Heart right ventricle (tissue), 16 donors: ENCODE results near the gene PRAF2. TPM values are rescaled to one million over a fixed set of nuclear protein-coding genes. Genes with fewer than 3 reads are reported as not detected.

ENCODE experiments used
- ATAC-seq, 8 donors: fragments of 200-7000 bp; cut with Tn5 transposase; one replicate each; pipeline ENCODE4 v1.9.1; 2020; ENCODE audit warnings: mild to moderate bottlenecking in 8 of 8, moderate library complexity in 8 of 8, moderate number of reproducible peaks in 1 of 8
- DNase-seq, 2 donors: peaks; one replicate each; pipeline ENCODE4 v3.0.0-alpha.2; 2020
- H3K27ac ChIP-seq, 10 donors: fragments of 200-600 bp; sonication (generic) in 2 of 10; one replicate each; pipeline versions ENCODE4 v1.5.0 to v1.8.0; 2020 to 2022; ENCODE audit warnings: mild to moderate bottlenecking in 3 of 10
- H3K27me3 ChIP-seq, 7 donors: fragments of 200-600 bp; one replicate each; pipeline ENCODE4 v1.8.0; 2021 to 2022; ENCODE audit warnings: mild to moderate bottlenecking in 2 of 7
- H3K36me3 ChIP-seq, 9 donors: fragments of 200-600 bp; sonication (generic) in 1 of 9; one replicate each; pipeline versions ENCODE4 v1.5.0 to v1.8.0; 2020 to 2022; ENCODE audit warnings: mild to moderate bottlenecking in 2 of 9
- H3K4me1 ChIP-seq, 9 donors: fragments of 200-600 bp; sonication (generic) in 1 of 9; one replicate each; pipeline versions ENCODE4 v1.5.0 to v1.8.0; 2020 to 2022; ENCODE audit warnings: mild to moderate bottlenecking in 4 of 9
- H3K4me3 ChIP-seq, 10 donors: fragments of 200-600 bp; sonication (generic) in 2 of 10; one replicate each; pipeline versions ENCODE4 v1.5.0 to v1.8.0; 2020 to 2022; ENCODE audit warnings: mild to moderate bottlenecking in 7 of 10, moderate library complexity in 2 of 10
- H3K9me3 ChIP-seq, 11 donors: fragments of 200-600 bp in 10 of 11; sonication (generic) in 2 of 11; one replicate each; pipeline versions ENCODE4 v1.5.0 to v1.8.0; 2013 to 2022; ENCODE audit warnings: mild to moderate bottlenecking in 2 of 11, control low read depth in 1 of 11, moderate library complexity in 1 of 11
- WGBS, 2 donors: extraction: QIAGEN DNeasy Blood & Tissue Kit; methylation state at CpG; one replicate each; pipeline ENCODE4 v1.1.7; 2013; ENCODE audit warnings: inconsistent platforms in 1 of 2; 5-methylcytosine and 5-hydroxymethylcytosine counted together
- intact Hi-C, 10 donors: fragments of 100-400 bp; cut with DNase I; formaldehyde crosslinking; loops; one replicate each; pipeline versions ENCODE4 v1.11.1 to v1.14.2; 2022
- polyA plus RNA-seq, 2 donors: library from polyadenylated mRNA; stranded (reverse); fragments of 200-250 nt; gene quantifications; one replicate each; pipeline ENCODE4 v1.2.3, GENCODE V29; 2013
- total RNA-seq, 10 donors: library from RNA; stranded (reverse); fragmentation: NEBNext Ultra II Directional in 3 of 10; extraction: Animal tissue kit (Norgen Biotek cat#: 25700) in 3 of 10; gene quantifications; one replicate each; pipeline versions ENCODE4 v1.2.1 to v1.2.4, GENCODE V29; 2021 to 2023
- TF ChIP-seq, protein P1 (sequence below), 9 donors: fragments of 200-600 bp; sonication (generic) in 2 of 9; IDR thresholded peaks; one replicate each; pipeline versions ENCODE4 v1.5.0 to v1.8.0; 2021 to 2022; ENCODE audit warnings: antibody characterized with exemption in 9 of 9, mild to moderate bottlenecking in 5 of 9, moderate library complexity in 1 of 9
- donor health status: Arrhythmogenic right ventricular cardiomyopathy.
- donor health status: ischemic (EF 13 %, LVEDD 7.1; RV severe dilation, severe dysfunction).
- donor health status: healthy with polysubstance abuse.
- donor health status: DM: no; HTN: yes; CAD: no.
- donor health status: DM: no; HTN: no; CAD: no.
- donor health status: ischemic (EF 25% LVEDD 6.9; RV normal size, moderate dysfunction).
- donor health status: ischemic (EF 25% LVEDD 5.7; RV mildly dilated, moderate dysfunction).
- donor health status: healthy.
- donor health status: DM: yes; HTN: yes; CAD: no.
- donor health status: Ischemic cardiomyopathy.
- donor health status: ischemic (EF 35%, LVEDD 5.7; RV mildly dilated, moderate dysfunction).
- donor health status: nonischemic (EF 11% LVEDD 7.7; RV severe dilation, severe dysfunction).
- donor health status: DM: yes; HTN: yes; CAD: no.
- donor health status: PGD.
- donor health status: ischemic (EF 29% LVEDD 5.4; RV normal size, mild dysfunction).
- donor health status: nonischemic (EF 23%, LVEDD 6.1; RV moderate dilation, normal function).

Gene PRAF2
- total and polyA plus RNA-seq, 12 donors = 5.4 to 26.5 (median 8.7) TPM

DNA sequence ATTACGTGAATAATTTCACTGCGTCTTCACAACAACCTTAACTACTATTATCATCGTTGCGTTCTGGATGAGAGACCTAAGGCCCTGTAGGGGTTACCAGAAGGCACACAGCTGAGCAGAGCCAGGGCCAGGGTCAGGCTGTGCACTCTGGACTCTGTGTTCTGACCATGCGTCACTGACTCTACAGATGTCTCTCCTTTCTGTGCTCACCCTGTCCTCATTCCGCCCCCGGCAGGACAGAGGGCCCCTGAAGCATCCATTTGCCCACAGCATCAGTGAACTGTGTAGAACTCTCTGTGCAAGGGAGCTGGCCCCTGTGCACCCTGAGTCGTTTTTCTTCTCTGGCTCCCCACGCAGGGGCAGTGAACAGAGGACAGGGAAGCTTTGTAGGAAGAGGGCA is 28.4 kb upstream of the PRAF2 start:
- Histone ChIP-seq H3K4me1 (peaks cover 0 to 8% (median 0%) of the 10 kb centered on the region in 9 donors), H3K27ac (no peak overlapping the region), H3K27me3 (no peaks in the 10 kb centered on the region), H3K9me3 (no peaks in the 10 kb centered on the region), H3K36me3 (peaks cover 0 to 3% (median 0%) of the 10 kb centered on the region in 9 donors), H3K4me3 (no peak overlapping the region)
- DNase-seq (no peak), ATAC-seq (no peak)
- intact Hi-C loops = loop anchor here in 1 of 10 donors (10.0 kb wide), 1 partner anchor 57 kb away; the partner anchor contains the start of gene TFE3
- TF ChIP-seq, protein P1, sequence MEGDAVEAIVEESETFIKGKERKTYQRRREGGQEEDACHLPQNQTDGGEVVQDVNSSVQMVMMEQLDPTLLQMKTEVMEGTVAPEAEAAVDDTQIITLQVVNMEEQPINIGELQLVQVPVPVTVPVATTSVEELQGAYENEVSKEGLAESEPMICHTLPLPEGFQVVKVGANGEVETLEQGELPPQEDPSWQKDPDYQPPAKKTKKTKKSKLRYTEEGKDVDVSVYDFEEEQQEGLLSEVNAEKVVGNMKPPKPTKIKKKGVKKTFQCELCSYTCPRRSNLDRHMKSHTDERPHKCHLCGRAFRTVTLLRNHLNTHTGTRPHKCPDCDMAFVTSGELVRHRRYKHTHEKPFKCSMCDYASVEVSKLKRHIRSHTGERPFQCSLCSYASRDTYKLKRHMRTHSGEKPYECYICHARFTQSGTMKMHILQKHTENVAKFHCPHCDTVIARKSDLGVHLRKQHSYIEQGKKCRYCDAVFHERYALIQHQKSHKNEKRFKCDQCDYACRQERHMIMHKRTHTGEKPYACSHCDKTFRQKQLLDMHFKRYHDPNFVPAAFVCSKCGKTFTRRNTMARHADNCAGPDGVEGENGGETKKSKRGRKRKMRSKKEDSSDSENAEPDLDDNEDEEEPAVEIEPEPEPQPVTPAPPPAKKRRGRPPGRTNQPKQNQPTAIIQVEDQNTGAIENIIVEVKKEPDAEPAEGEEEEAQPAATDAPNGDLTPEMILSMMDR (IDR thresholded peaks at IDR 0.05) = no peak
- 82 to 85% methylated on average over 9 of the region's 9 CpGs for WGBS, 2 donors

DNA sequence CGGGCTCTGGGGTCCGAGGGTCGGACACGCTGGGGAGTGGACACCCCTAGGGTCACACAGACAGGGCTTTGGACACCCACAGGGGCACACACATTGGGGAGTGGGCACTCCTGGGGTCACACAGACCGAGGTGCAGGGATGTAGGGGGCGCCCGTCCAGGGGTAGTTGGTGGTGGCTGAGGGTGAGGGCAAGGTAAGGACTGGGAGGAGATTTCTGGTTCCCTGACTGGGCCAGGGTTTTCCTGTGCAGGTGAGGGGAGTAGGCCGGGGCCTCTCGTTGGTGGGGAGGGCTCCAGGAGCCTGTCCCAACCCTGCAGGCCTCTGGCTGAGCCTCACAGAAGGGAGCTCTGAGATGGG is 27.8 kb upstream of the PRAF2 start:
- TF ChIP-seq, protein P1 (IDR thresholded peaks at IDR 0.05) = no peak
- ATAC-seq (peak in 2 of 8 donors; percentile 2 to 4), DNase-seq (no peak)
- no peaks in the 10 kb centered on the region for H3K27me3 ChIP-seq
- intact Hi-C loops = loop anchor here in 2 of 10 donors (2.0 to 10.0 kb wide), 2 partner anchors 21 to 57 kb away; partner anchors contain the start of gene TFE3 (in 1 of the 2)
- H3K4me3 ChIP-seq = peak overlapping the region; percentile 14 to 72 (median 61)
- peaks cover 0 to 3% (median 0%) of the 10 kb centered on the region in 9 donors for H3K36me3 ChIP-seq
- H3K9me3 ChIP-seq = no peaks in the 10 kb centered on the region
- peak overlapping the region in 7 of 10 donors; percentile 47 to 85 (median 71) for H3K27ac ChIP-seq
- 10 to 11% methylated on average over 7 to 9 of the region's 9 CpGs for WGBS, 2 donors
- H3K4me1 ChIP-seq = peaks cover 0 to 8% (median 0%) of the 10 kb centered on the region in 9 donors

DNA sequence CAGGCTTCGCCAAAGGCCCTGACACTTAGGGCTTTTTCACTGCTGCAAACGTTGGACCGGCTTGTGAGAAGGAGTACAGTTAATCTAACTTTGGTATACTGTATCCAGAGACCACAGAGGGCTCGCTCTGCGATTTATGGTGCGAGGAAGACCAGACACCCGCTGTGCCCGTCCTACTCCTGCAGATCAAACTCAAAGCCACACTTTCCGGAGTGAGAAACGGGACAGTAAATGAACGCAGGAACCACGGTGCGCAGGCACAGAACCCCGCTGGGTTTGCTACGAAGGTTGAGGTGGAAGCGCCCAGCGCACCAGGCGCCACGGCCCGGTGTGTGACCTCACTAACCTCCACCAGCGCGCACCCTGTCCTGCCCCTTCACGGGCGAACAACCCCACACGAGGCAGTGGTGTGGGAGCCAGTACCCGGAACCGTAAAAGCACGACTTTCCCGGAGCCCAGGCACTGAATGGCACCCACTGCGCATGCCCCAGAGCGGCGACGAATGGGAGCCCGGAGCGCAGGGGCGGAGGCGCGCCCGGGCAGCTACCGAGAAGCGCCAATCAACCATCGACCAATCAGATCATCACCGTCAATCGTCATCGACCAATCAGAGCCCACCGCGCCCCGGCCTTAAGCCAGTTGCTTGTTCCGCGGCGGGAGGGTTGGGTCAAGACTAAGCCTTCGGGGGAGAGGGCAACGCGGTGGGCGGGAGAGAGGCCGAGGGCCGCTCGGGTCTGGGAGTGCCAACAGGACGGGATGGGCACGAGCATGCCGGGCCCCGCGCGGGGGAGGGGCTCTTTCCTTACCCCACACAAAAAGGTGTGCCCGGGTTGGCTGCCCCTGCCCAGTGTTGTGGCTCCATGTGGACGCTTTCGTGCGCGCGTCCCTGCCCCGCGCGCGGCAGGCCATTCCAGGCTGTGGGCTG is 27.2 kb upstream of the PRAF2 start:
- H3K9me3 ChIP-seq = no peaks in the 10 kb centered on the region

DNA sequence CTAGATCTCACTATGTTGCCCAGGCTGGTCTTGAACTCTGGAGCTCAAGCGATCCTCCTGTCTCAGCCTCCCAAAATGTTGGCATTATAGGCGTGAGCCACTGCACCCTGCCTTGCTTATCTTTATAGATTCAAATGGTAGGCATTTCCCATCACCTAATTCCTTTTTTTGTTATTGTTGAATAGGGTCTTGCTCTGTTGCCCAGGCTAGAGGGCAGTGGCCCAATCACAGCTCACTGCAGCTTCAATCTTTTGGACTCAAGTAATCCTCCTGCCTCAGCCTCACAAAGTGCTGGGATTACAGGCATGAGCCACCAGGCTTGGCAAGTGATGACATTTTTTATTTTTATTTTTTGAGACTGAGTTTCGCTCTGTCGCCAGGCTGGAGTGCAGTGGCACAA is 22.6 kb upstream of the PRAF2 start:
- TF ChIP-seq, protein P1 (IDR thresholded peaks at IDR 0.05) = no peak
- H3K4me3 ChIP-seq = no peak overlapping the region
- ATAC-seq (no peak), DNase-seq (no peak)
- peaks cover 0 to 8% (median 0%) of the 10 kb centered on the region in 9 donors for H3K4me1 ChIP-seq
- WGBS, 2 donors = 95 to 99% methylated on average over 4 of the region's 4 CpGs
- intact Hi-C loops = no loop called here
- H3K9me3 ChIP-seq = no peaks in the 10 kb centered on the region
- no peaks in the 10 kb centered on the region for H3K27me3 ChIP-seq
- H3K36me3 ChIP-seq = no peaks in the 10 kb centered on the region
- H3K27ac ChIP-seq = no peak overlapping the region

More for the DNA sequence above, 27.2 kb upstream of the PRAF2 start:
- H3K4me1 ChIP-seq = peaks cover 0 to 8% (median 0%) of the 10 kb centered on the region in 9 donors
- WGBS, 2 donors = 0 to 1% methylated on average over 46 to 74 of the region's 74 CpGs
- H3K36me3 ChIP-seq = peaks cover 0 to 3% (median 0%) of the 10 kb centered on the region in 9 donors
- peak overlapping the region in 9 of 10 donors; percentile 57 to 85 (median 76) for H3K27ac ChIP-seq
- intact Hi-C loops = loop anchor here in 2 of 10 donors (2.0 to 10.0 kb wide), 2 partner anchors 20 to 56 kb away; partner anchors contain the start of gene TFE3 (in 1 of the 2)
- peak overlapping the region; percentile 14 to 72 (median 61) for H3K4me3 ChIP-seq
- peak; percentile 90 to 91 for DNase-seq
- no peaks in the 10 kb centered on the region for H3K27me3 ChIP-seq
- peak; percentile 96 to 99 (median 98) for ATAC-seq
- TF ChIP-seq, protein P1 (IDR thresholded peaks at IDR 0.05) = no peak
